Skin of body (tissue), 2 donors: ENCODE results near the gene KCTD10. TPM values are rescaled to one million over a fixed set of nuclear protein-coding genes. Genes with fewer than 3 reads are reported as not detected.
A peak's percentile ranks its signal among the peaks of the same experiment; 100 is the strongest.
"Not testable (repeated sequence)": the region's sequence is repeated elsewhere in the genome, so short reads cannot be mapped to it uniquely, and the experiment has no call there.

ENCODE experiments used
- DNase-seq: peaks from one replicate; lab custom pipeline; 2025; lab: John Stamatoyannopoulos, UW
- total RNA-seq: library from RNA; depleted of rRNA; stranded (reverse); fragments of >200 nt; gene quantifications from one replicate; pipeline ENCODE4 v1.2.3, GENCODE V29; 2014

Gene KCTD10
- total RNA-seq, 1 donor from 2014 or later: 33.4 TPM

DNA sequence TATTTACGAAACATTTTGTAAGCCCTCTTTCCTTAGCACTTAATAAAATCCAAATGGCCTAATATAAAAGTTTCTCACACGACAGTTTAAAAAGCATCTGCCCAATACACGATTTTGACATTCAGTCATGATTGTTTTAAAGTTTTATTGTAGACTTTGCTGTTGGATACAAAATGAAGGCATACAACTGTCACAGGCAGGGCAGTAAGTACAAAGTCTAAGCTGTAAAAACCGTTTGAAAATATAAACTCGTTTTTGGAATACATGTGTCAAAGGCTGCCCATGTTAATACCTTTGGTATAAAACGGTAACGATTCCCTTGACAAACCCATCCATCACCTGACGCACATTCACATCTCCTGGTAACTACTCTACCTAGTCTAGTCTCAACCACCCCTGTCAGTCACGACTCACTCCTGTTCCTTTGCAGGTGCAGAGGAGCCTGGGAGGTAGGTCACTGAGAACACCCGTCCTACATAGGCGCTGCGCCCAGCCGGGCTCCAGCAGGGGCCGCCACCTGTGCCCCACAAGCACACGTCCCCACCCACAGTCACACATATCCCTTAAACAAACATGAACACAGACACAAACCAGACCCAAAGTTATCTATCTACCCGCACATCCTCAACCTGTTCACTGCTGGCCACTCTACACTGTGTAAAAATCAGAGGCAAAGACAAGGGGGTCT is 27.1 kb downstream of the KCTD10 start:
- no peak for DNase-seq

DNA sequence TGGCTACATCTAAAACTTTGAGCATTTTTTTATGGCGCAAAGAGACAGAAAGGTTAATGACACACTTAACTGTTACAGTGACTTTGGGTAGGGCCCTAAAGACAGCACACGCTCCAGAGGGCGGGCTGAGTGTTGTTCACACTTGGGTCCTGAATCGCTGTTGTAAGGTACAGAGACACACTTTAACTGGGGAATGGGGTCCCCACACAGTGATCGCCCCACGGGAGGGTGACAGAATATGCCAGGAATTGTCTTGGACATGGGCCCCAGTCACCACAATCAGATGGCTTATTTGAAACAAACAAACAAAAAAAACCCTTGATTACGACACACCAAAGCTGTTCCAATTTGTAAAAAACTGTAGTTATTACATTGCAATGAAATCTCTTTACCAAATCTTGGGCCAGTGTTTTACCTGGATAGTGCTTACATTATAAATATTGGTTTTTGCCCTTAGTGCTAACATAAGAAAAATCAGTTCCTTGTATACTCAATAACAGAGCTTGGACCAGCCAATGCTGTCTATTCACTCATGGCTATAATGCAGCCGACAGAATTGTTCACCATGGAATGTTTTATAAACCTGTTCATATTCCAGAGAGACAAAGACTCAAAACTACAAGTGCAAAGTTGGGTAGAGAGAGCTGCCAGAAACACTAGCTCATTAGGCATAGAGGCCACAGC is 28.3 kb downstream of the KCTD10 start:
- no peak for DNase-seq

DNA sequence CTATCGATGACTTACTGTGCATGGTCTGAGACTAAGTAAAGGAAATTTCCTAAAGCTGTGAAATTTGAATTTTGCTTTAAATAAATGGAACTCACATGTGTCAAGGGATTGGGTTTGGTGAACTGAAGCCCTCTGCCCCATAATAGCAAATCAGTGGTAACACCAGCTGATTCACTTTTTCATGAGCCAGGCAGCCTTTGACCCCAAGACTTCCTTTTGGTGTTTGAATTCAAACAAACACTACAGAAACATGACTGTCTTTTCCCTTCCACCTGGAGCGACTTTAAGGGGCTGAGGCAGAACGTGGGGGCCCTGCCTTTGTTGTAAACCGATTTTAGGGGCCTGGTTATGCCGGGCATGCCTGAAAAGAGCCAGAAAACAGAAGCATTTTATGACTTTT is 28.8 kb downstream of the KCTD10 start:
- DNase-seq: no peak

GRCh38 chr12:109447482-109447881 is 29.6 kb downstream of the KCTD10 start:
- no peak for DNase-seq

GRCh38 chr12:109446869-109447268 is 30.2 kb downstream of the KCTD10 start:
- DNase-seq: no peak

DNA sequence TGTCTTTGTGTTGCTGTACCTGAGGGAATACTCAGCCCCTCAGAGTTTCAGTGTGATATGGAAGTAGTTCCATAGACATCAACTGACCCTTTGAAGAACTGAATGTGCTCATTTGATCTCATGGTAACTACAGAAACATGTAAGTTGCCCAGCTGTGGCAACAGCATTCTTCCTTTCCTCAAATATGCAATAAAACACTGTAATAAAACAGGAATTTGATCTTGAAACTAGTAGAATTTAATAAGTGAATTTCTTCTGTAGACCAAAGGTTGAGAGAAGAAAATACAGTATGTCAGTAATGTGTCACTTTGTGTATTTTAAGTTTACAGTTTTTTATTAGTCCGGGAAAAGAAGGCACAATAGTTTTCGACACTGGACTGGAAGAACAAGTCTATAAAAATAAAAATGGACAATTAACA is 31.9 kb downstream of the KCTD10 start:
- no peak for DNase-seq

GRCh38 chr12:109444259-109444658 is 32.8 kb downstream of the KCTD10 start:
- no peak for DNase-seq

DNA sequence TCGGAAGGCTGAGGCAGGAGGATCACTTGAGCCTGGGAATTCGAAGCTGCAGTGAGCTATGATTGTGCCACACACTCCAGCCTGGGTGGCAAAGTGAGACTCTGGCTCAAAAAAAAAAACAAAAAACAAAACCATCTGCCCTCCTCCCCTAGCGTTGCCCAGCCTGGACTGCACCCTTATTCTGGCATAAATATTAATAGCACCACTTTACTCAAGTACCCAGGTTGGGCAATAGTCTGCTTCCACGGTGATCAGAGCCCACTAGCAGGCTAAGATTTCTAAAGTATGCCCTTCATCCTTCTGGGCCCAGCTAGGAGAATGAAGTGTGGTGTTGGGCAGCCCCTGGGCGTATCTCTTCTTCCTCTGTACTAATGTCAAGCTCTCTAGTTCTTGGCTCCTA is 33.3 kb downstream of the KCTD10 start:
- no peak for DNase-seq

DNA sequence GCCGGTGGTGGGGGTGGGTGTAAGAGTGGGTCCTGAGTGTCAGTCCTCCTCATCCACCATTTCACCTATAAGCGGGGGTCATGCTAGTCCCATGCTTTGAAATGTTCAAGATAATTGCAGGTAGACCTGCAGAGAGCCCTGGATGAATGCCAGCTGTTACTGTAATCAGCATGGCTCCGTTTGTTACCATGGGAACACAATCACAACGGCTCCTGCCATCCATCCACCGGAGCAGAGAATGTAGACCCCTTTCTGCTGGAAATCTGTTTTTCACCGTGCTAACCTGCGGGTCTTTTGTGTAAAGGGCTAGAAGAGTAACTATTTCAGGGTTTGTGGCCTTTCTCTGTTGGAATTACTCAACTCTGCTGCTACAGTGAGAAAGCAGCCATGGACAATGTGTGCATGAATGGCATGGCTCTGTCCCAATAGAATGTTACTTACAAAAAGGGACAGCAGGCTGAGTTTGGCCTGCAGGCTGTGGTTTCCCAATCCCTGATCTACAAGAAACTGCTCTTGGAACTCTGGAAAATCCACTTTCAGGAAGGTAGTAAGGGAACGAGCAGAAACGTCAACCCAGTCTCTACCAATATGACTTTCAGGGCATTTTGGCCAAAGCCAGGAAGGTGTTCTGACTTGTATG is 36.1 kb downstream of the KCTD10 start:
- DNase-seq: no peak

DNA sequence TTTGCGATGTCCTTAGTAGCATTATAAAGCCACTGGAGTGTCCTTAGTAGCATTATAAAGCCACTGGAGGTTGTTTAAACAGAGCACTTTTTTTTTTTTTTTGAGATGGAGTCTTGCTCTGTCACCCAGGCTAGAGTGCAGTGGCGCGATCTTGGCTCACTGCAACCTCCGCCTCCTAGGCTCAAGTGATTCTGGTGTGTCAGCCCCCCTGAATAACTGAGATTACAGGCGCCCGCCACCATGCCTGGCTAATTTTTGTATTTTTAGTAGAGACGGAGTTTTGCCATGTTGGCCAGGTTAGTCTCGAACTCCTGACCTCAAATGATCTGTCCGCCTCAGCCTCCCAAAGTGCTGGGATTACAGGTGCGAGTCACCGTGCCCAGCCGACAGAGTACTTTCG is 37.1 kb downstream of the KCTD10 start:
- DNase-seq: not testable (repeated sequence)

GRCh38 chr12:109439181-109439580 is 37.9 kb downstream of the KCTD10 start:
- no peak for DNase-seq

DNA sequence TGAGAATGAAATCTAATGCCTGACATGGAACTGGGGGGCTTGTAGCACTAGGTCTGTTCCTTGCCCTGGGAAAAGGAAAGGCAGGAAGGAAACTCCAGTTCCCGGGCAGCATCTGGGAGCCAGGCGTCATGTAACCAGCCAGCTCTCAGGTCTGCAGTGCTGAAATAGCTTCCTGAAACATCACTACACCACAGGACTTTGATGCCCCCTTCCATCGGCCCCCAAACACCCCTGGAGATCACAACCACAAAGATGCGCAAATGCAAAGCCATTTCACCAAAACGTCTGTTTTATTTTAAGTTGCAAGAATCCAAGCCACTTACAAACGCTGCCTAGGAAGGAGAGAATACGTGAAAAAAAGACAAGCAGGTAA is 40.9 kb downstream of the KCTD10 start:
- no peak for DNase-seq

- DNase-seq: no peak
These were observed 41.5 kb downstream of the KCTD10 start for GRCh38 chr12:109435428-109436187.

GRCh38 chr12:109434582-109434981 is 42.5 kb downstream of the KCTD10 start:
- DNase-seq: no peak

DNA sequence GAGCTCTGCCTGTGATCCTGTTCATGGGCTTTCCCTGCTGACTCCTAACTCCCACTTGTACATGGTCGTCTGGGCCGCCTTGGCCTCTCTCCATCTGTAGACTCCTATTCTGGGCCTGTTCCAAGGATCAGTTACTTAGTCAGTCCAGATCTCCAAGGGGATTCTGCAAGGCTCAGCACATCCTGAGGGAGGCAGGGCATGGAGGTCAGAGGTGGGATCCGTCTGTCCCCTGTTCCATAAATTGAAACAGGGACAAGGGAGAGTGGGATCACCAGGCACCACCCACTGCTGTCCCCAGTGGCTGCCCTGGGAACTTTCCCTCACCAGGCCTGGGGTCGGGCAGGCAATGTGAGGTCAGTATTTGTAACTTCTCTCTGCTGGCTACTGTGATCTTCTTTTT is 43.5 kb downstream of the KCTD10 start:
- DNase-seq: peak; percentile 13

- no peak for DNase-seq
These were observed 44.2 kb downstream of the KCTD10 start for GRCh38 chr12:109432842-109433304.

- DNase-seq: no peak
These were observed 44.7 kb downstream of the KCTD10 start for GRCh38 chr12:109432431-109432830.

DNA sequence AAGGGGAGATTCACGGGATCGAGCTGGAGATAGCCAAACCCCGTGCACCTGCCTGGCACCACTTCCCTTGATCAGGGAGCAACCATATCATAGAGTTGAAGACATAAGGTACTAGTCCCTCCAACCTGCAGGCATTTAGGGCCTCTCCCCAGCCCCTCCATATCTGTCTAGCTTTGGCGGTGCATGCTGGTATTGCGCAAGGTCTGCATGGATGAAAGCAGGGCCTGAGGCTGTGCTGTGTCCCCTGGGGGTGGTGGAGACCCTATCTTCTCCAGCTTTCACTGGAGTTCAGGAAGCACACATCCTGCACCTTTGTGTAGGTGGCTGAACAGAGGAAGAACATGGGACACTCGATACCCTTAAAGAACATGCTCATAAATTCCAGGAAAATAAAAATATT is 46.9 kb downstream of the KCTD10 start:
- DNase-seq: no peak

- DNase-seq: not testable (repeated sequence)
These were observed 48.3 kb downstream of the KCTD10 start for GRCh38 chr12:109428804-109429203.

- peak; percentile 53 for DNase-seq
These were observed 49.0 kb downstream of the KCTD10 start for GRCh38 chr12:109428037-109428629.

DNA sequence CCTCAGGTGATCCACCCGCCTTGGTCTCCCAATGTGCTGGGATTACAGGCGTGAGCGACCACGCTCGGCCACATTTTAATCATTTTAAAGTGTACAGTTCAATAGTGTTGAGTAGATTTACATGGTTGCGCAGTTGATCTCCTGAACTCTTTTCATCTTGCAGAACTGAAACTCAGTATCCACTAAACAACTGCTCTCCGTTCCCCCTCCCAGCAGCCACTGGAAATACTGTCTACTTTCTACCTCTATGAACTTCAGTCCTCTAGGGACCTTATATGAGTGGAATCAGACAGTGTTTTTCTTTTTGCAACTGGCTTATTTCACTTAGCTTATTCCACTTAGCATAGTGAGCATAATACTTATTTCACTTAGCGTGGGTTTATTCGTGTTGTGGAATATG is 53.7 kb downstream of the KCTD10 start:
- DNase-seq: no peak
